ENCODE results near the gene GON7. TPM values are rescaled to one million over a fixed set of nuclear protein-coding genes. Genes with fewer than 3 reads are reported as not detected.

Gene GON7
- polyA plus RNA-seq, 3 donors = 4.8 to 24.0 (median 22.7) TPM

- intact Hi-C loops (cut with micrococcal nuclease) = no loop called here
- H3K4me2 ChIP-seq (replicated peaks; ENCODE audit: extremely low read depth, low read length, poor library complexity, severe bottlenecking) = no peak overlapping the region
Observed at GRCh38 chr14:93212432-93212831, 5.6 kb upstream of the GON7 start.

More at GRCh38 chr14:93212432-93212831, 5.6 kb upstream of the GON7 start:
- Histone ChIP-seq H3K36me3 (replicated peaks in 1 of 2; ENCODE audit: control insufficient read depth in 1 of 2, insufficient read depth in 2 of 2, low read length in 2 of 2) (peaks cover 38 to 65% of the 10 kb centered on the region in 2 donors), H3K4me3 (replicated peaks in 1 of 3; ENCODE audit: low read depth in 2 of 3, low read length in 3 of 3) (no peak overlapping the region), H3K4me1 (ENCODE audit: control insufficient read depth in 1 of 2, insufficient read depth in 2 of 2, low read length in 2 of 2) (peaks cover 13 to 14% of the 10 kb centered on the region in 2 donors), H3K79me2 (ENCODE audit: insufficient read depth, low read length) (peaks cover 24% of the 10 kb centered on the region), H3K9ac (ENCODE audit: insufficient read depth, low read length, poor library complexity, severe bottlenecking) (no peak overlapping the region), H3K27me3 (ENCODE audit: control insufficient read depth in 2 of 2, insufficient read depth in 2 of 2, low read length in 2 of 2) (no peaks in the 10 kb centered on the region), H2AFZ (ENCODE audit: insufficient read depth, low read depth, low read length, poor library complexity, severe bottlenecking) (no peak overlapping the region), H3K9me3 (replicated peaks in 1 of 2; ENCODE audit: control insufficient read depth in 1 of 2, insufficient read depth in 1 of 2, low read length in 2 of 2) (no peaks in the 10 kb centered on the region), H3K27ac (ENCODE audit: low read depth in 1 of 2, low read length in 2 of 2) (no peak overlapping the region), H4K20me1 (ENCODE audit: insufficient read depth, low read length) (no peaks in the 10 kb centered on the region)
- H3K9me3 Mint-ChIP-seq = no peaks in the 10 kb centered on the region
- H3K4me3 Mint-ChIP-seq = no peak overlapping the region
- DNase-seq = no peak
- no peaks in the 10 kb centered on the region for H3K27me3 Mint-ChIP-seq (ENCODE audit: low read depth in 3 of 3)
- no CpG with 5 or more reads among the region's 3 CpGs for WGBS (ENCODE audit: insufficient coverage)
- peaks cover 15% of the 10 kb centered on the region for H3K4me1 Mint-ChIP-seq
- H3K27ac Mint-ChIP-seq = no peak overlapping the region
- no peak for TF ChIP-seq CTCF (IDR thresholded peaks at IDR 0.05)
- peaks cover 47 to 66% of the 10 kb centered on the region in 2 donors for H3K36me3 Mint-ChIP-seq
